Nephron (organoid): Measurements from ENCODE around the gene SF1.

Experiments used
- H3K27ac Mint-ChIP-seq, 3 experiments: 2 replicates each; pipeline ENCODE4 v1.8.0; 2020; ENCODE audit warnings: mixed read lengths in 3 of 3, mild to moderate bottlenecking in 2 of 3, moderate library complexity in 1 of 3
- H3K27me3 Mint-ChIP-seq: 2 replicates; pipeline ENCODE4 v1.8.0; 2021; ENCODE audit warnings: low read depth, mild to moderate bottlenecking, moderate library complexity, mixed read lengths
- H3K36me3 Mint-ChIP-seq: 2 replicates; pipeline ENCODE4 v1.8.0; 2020; ENCODE audit warnings: low read depth, mixed read lengths
- H3K4me1 Mint-ChIP-seq: 2 replicates; pipeline ENCODE4 v1.8.0; 2020; ENCODE audit warnings: mixed read lengths
- H3K4me3 Mint-ChIP-seq, 3 experiments: 2 replicates each; pipeline ENCODE4 v1.8.0; 2020; ENCODE audit warnings: mild to moderate bottlenecking in 3 of 3, mixed read lengths in 3 of 3, moderate library complexity in 2 of 3
- H3K9me3 Mint-ChIP-seq: 2 replicates; pipeline ENCODE4 v1.8.0; 2020; ENCODE audit warnings: mixed read lengths
- TF ChIP-seq, protein P1 (sequence below), 3 experiments: fragments of 200-600 bp; sonication (generic); IDR thresholded peaks; one replicate each; pipeline ENCODE4 v1.5.0; 2021; ENCODE audit warnings: antibody characterized with exemption in 3 of 3; ENCODE audit not compliant: unreplicated experiment in 3 of 3

SF1 gene

DNA sequence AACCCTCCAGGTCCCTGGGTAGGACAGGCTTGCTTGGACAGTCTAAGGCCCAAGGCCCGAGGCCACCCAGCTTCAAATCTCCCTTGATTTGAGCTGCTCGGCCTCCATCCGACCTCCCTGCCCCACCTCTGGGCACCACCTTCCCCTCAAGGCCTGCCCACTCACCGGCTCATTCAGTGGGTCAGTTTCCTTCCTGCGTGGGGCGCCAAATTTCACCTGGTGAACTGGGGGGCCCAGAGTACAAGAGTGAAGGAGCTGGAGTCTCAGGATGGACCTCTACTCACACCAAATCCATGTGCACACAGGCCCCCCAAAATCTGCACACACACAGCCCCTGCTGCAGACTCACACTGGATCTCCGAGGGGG lies 20.9 kb upstream of the SF1 start:
- TF ChIP-seq, protein P1, sequence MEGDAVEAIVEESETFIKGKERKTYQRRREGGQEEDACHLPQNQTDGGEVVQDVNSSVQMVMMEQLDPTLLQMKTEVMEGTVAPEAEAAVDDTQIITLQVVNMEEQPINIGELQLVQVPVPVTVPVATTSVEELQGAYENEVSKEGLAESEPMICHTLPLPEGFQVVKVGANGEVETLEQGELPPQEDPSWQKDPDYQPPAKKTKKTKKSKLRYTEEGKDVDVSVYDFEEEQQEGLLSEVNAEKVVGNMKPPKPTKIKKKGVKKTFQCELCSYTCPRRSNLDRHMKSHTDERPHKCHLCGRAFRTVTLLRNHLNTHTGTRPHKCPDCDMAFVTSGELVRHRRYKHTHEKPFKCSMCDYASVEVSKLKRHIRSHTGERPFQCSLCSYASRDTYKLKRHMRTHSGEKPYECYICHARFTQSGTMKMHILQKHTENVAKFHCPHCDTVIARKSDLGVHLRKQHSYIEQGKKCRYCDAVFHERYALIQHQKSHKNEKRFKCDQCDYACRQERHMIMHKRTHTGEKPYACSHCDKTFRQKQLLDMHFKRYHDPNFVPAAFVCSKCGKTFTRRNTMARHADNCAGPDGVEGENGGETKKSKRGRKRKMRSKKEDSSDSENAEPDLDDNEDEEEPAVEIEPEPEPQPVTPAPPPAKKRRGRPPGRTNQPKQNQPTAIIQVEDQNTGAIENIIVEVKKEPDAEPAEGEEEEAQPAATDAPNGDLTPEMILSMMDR (IDR thresholded peaks at IDR 0.05; ENCODE audit: unreplicated experiment in 3 of 3): no peak
- Mint-ChIP-seq H3K36me3 (peaks cover 14% of the 10 kb centered on the region), H3K9me3 (no peaks in the 10 kb centered on the region), H3K4me3 (peak overlapping the region in 1 of 3 experiments; percentile 76), H3K4me1 (peaks cover 15% of the 10 kb centered on the region), H3K27me3 (no peaks in the 10 kb centered on the region), H3K27ac (peak overlapping the region in 2 of 3 experiments; percentile 77 to 79)

DNA sequence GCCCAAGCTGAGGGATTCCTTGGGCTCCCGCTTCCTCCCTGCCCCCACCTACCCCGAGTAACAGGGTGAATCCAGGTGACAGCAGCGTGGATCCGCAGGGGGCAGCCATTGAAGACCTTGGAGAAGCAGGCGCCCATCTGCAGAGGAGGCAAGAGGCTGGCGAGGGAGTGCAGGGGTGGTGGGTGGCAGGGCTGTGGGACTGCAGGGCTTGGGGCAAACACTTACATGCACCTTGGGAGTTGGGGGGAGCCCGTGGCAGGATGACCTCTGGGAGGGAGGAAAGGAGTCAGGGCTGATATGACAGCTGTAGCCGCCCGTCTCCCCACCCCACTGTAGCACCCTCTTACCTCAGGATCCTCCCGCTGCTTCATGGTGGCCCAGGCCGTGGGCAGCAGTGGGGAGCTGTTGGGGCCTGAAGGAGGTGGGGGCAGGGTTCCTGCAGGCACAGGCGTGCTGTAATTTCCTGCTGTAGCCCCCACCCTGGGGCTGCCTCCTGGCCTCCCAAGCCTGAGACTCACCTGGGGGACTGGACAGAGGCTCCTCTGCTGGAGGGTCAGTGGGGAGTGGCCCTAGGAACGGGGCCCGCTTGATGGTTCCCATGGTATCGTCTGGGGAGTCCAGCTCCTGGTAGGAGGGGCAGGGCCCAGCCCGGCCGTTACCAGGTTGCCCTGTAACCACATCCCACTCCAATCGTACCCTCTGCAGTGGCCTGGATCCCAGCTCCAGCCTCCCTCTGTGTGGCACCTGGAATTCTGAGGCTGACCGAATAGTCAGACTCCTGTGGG lies 18.6 kb upstream of the SF1 start:
- Mint-ChIP-seq H3K9me3 (no peaks in the 10 kb centered on the region), H3K27me3 (peaks cover 4% of the 10 kb centered on the region), H3K27ac (no peak overlapping the region), H3K4me1 (peaks cover 6% of the 10 kb centered on the region), H3K36me3 (peaks cover 9% of the 10 kb centered on the region), H3K4me3 (no peak overlapping the region)
- TF ChIP-seq, protein P1 (IDR thresholded peaks at IDR 0.05; ENCODE audit: unreplicated experiment in 3 of 3): no peak

DNA sequence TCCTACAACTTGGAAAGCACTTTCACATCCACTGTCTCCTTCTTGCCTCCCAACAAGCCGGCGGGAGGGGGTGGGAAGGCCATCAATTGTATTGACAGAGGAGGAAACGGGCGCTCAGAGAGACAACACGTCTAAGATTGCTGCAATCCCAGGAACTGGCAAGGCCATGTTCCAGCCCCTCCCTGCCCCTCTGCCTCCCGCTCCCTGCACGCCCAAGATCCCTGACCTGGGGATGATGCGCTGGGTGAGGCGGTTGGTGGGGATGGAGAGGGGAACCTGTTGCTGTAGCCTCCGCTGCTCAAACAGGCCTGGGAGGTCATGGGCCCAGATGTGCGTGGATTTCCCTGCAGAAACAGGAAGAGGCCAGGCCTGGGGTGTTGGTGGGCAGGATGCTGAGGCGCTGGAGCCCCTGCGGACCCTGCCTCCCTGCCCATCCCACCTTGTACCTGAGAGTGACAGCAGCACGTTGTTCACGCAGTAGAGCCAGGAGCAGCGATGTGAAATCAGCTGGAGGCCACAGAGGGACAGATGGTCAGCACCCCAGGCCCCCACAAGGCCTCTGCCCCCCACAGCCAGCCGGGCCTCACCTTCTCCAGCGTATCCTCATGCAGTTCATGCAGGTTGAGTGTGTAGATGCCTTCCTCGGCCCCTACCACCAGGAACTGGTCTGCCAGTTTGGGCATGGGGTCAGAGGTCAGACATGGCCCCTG lies 17.9 kb upstream of the SF1 start:
- no peak overlapping the region for H3K4me3 Mint-ChIP-seq
- H3K27ac Mint-ChIP-seq: no peak overlapping the region
- TF ChIP-seq, protein P1 (IDR thresholded peaks at IDR 0.05; ENCODE audit: unreplicated experiment in 3 of 3): no peak
- no peaks in the 10 kb centered on the region for H3K9me3 Mint-ChIP-seq
- peaks cover 6% of the 10 kb centered on the region for H3K4me1 Mint-ChIP-seq
- peaks cover 4% of the 10 kb centered on the region for H3K27me3 Mint-ChIP-seq
- H3K36me3 Mint-ChIP-seq: peaks cover 9% of the 10 kb centered on the region

DNA sequence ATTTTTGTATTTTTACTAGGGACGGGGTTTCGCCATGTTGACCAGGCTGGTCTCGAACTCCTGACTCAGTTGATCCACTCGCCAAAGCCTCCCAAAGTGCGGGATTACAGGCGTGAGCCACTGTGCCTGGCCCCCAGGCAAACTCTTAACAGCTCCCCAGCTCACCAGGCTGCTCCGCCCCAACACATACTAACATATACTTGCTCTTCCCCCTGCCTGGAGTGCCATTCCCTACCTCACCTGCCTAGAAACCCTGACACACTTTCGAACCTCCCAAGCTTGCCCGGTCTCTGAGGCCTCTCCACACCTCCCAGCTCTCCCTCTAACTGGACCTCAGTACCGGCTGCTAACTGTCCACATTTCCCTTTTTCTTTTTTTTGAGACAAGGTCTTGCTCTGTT lies 16.2 kb upstream of the SF1 start:
- H3K27ac Mint-ChIP-seq: no peak overlapping the region
- H3K27me3 Mint-ChIP-seq: peaks cover 4% of the 10 kb centered on the region
- TF ChIP-seq, protein P1 (IDR thresholded peaks at IDR 0.05; ENCODE audit: unreplicated experiment in 3 of 3): no peak
- no peak overlapping the region for H3K4me3 Mint-ChIP-seq
- peaks cover 2% of the 10 kb centered on the region for H3K4me1 Mint-ChIP-seq
- H3K36me3 Mint-ChIP-seq: peaks cover 9% of the 10 kb centered on the region
- no peaks in the 10 kb centered on the region for H3K9me3 Mint-ChIP-seq

DNA sequence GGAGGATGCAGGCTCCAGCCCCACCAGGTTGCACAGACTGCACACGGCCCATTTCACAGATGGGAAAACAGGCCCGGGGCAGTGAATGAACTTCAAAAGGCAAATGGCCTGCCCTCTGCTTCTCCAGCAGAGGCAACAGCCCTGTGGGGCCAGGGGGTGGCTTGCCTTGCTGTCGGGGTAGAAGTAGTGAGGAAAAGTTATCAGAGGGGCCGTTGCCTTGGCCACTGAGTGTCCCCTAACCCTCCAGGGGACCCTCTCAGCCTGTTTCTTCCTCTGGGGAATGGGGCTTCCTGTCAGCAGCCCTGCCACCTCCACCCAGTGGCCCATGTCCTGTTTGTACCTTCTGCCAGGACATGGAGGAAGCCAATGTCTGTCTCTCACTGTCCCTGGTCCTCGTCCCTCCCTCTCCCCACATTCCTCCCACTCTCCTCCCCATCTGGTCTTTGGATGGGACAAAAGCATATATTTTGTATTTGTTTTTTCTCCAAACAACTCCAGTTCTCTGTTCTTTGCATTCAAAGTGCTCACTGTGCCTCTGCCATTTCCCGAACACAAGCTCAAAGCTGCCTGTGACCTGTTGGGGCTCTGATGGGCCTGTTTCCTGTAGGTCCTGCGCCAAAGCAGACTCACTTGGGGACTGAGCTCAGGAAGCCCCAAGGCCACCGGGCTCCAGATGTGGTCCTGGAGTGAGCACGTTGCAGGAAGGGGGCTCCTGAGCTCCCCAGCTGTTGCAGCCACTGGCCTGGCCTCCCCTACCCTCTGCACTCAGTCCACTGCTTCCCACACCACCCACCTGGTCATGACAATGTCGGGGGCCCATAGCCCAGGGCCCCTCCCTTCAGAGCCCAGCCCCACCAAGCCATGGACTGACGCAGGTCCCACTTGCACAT lies 15.2 kb upstream of the SF1 start:
- H3K9me3 Mint-ChIP-seq: no peaks in the 10 kb centered on the region
- peaks cover 4% of the 10 kb centered on the region for H3K27me3 Mint-ChIP-seq
- no peaks in the 10 kb centered on the region for H3K4me1 Mint-ChIP-seq
- H3K4me3 Mint-ChIP-seq: no peak overlapping the region
- H3K27ac Mint-ChIP-seq: no peak overlapping the region
- peaks cover 5% of the 10 kb centered on the region for H3K36me3 Mint-ChIP-seq
- TF ChIP-seq, protein P1 (IDR thresholded peaks at IDR 0.05; ENCODE audit: unreplicated experiment in 3 of 3): no peak
